ENCODE data around the gene RAD51B. TPM values are rescaled to one million over a fixed set of nuclear protein-coding genes. Genes with fewer than 3 reads are reported as not detected.

The RAD51B gene
- total and polyA plus RNA-seq, 8 donors = 10.8 to 18.3 (median 14.1) TPM

- no peak overlapping the region for H3K4me3 ChIP-seq
- no peak overlapping the region for H3K27ac ChIP-seq
- no peak for ATAC-seq
- no peak for DNase-seq
- no peak for TF ChIP-seq CTCF (IDR thresholded peaks at IDR 0.05)
- H3K27me3 ChIP-seq = no peaks in the 10 kb centered on the region
- intact Hi-C loops (cut with DNase I) = no loop called here
- H3K4me1 ChIP-seq = peaks cover 22 to 61% of the 10 kb centered on the region in 2 donors
- H3K9me3 ChIP-seq = no peaks in the 10 kb centered on the region
- H3K36me3 ChIP-seq = no peaks in the 10 kb centered on the region
These were observed 698.6 kb downstream of the RAD51B start for GRCh38 chr14:68518166-68518565.

GRCh38 chr14:68518761-68519670 lies 699.4 kb downstream of the RAD51B start:
- Histone ChIP-seq H3K9me3 (no peaks in the 10 kb centered on the region), H3K4me1 (peaks cover 22 to 53% of the 10 kb centered on the region in 2 donors), H3K27ac (peak overlapping the region; percentile 65 to 76), H3K27me3 (no peaks in the 10 kb centered on the region), H3K36me3 (no peaks in the 10 kb centered on the region), H3K4me3 (no peak overlapping the region)
- ATAC-seq = no peak
- peak in 2 of 4 donors; percentile 82 to 87 for DNase-seq
- intact Hi-C loops (cut with DNase I) = no loop called here
- TF ChIP-seq CTCF (IDR thresholded peaks at IDR 0.05) = no peak

GRCh38 chr14:68519671-68520187 lies 700.1 kb downstream of the RAD51B start:
- DNase-seq (no peak), ATAC-seq (no peak)
- H3K36me3 ChIP-seq = no peaks in the 10 kb centered on the region
- H3K4me1 ChIP-seq = peaks cover 22 to 46% of the 10 kb centered on the region in 2 donors
- H3K9me3 ChIP-seq = no peaks in the 10 kb centered on the region
- TF ChIP-seq CTCF (IDR thresholded peaks at IDR 0.05) = no peak
- H3K27me3 ChIP-seq = no peaks in the 10 kb centered on the region
- H3K4me3 ChIP-seq = no peak overlapping the region
- peak overlapping the region; percentile 65 to 76 for H3K27ac ChIP-seq
- intact Hi-C loops (cut with DNase I) = no loop called here

- intact Hi-C loops (cut with DNase I) = no loop called here
- no peak for TF ChIP-seq CTCF (IDR thresholded peaks at IDR 0.05)
- Histone ChIP-seq H3K27ac (peak overlapping the region; percentile 75 to 76), H3K4me3 (no peak overlapping the region), H3K27me3 (no peaks in the 10 kb centered on the region), H3K9me3 (no peaks in the 10 kb centered on the region), H3K4me1 (peaks cover 22 to 44% of the 10 kb centered on the region in 2 donors), H3K36me3 (no peaks in the 10 kb centered on the region)
- ATAC-seq (peak; percentile 93), DNase-seq (peak in 2 of 4 donors; percentile 74 to 78)
These were observed 701.3 kb downstream of the RAD51B start for GRCh38 chr14:68520637-68521556.

All from left lung (tissue), 10 donors.